ENCODE results near the gene HEATR9.

Gene HEATR9

GRCh38 chr17:35901631-35902175 is 33.0 kb upstream of the HEATR9 start (continued):
- TF ChIP-seq GLIS3 (CRISPR knock-in tag; IDR thresholded peaks at IDR 0.05) (no peak), TCF4 (CRISPR knock-in tag; IDR thresholded peaks at IDR 0.05; ENCODE audit: borderline replicate concordance) (no peak), RARB (CRISPR knock-in tag; IDR thresholded peaks at IDR 0.05) (no peak)

- no peak; the same call in 2 of the 3 replicates for ATAC-seq
These were observed 32.2 kb upstream of the HEATR9 start for GRCh38 chr17:35900708-35901480.

GRCh38 chr17:35900280-35900679 is 31.6 kb upstream of the HEATR9 start:
- ATAC-seq = no peak
- TF ChIP-seq TSHZ2 (CRISPR knock-in tag; IDR thresholded peaks at IDR 0.05) = no peak
- no peak for TF ChIP-seq ISL1 (CRISPR knock-in tag; IDR thresholded peaks at IDR 0.05)
- TF ChIP-seq OSR1 (CRISPR knock-in tag; IDR thresholded peaks at IDR 0.05) = no peak
- no peak for TF ChIP-seq ZFP30 (CRISPR knock-in tag; IDR thresholded peaks at IDR 0.05)
- no peak for TF ChIP-seq CSDC2 (CRISPR knock-in tag; IDR thresholded peaks at IDR 0.05)
- TF ChIP-seq ZNF565 (CRISPR knock-in tag; conservative IDR thresholded peaks at IDR 0.05; ENCODE audit: low read depth) = no peak
- no peak for TF ChIP-seq TOX (CRISPR knock-in tag; IDR thresholded peaks at IDR 0.05; ENCODE audit: borderline replicate concordance)
- no peak for TF ChIP-seq ARNTL (CRISPR knock-in tag; IDR thresholded peaks at IDR 0.05; ENCODE audit: borderline replicate concordance, low read depth)
- no peak for TF ChIP-seq GLIS3 (CRISPR knock-in tag; IDR thresholded peaks at IDR 0.05)
- TF ChIP-seq ZNF8 (CRISPR knock-in tag; IDR thresholded peaks at IDR 0.05) = no peak
- no peak for TF ChIP-seq BACH2 (CRISPR knock-in tag; IDR thresholded peaks at IDR 0.05; ENCODE audit: borderline replicate concordance)
- TF ChIP-seq ZNF70 (CRISPR knock-in tag; IDR thresholded peaks at IDR 0.05) = no peak
- no peak for TF ChIP-seq TCF4 (CRISPR knock-in tag; IDR thresholded peaks at IDR 0.05; ENCODE audit: borderline replicate concordance)
- TF ChIP-seq ZFP3 (CRISPR knock-in tag; IDR thresholded peaks at IDR 0.05) = no peak
- TF ChIP-seq RARB (CRISPR knock-in tag; IDR thresholded peaks at IDR 0.05) = no peak
- no peak for TF ChIP-seq POU6F1 (CRISPR knock-in tag; IDR thresholded peaks at IDR 0.05; ENCODE audit: borderline replicate concordance, low read depth)

More at GRCh38 chr17:35900708-35901480, 32.2 kb upstream of the HEATR9 start:
- TF ChIP-seq POU6F1 (CRISPR knock-in tag; IDR thresholded peaks at IDR 0.05; ENCODE audit: borderline replicate concordance, low read depth) = no peak
- no peak for TF ChIP-seq ISL1 (CRISPR knock-in tag; IDR thresholded peaks at IDR 0.05)
- TF ChIP-seq ZNF70 (CRISPR knock-in tag; IDR thresholded peaks at IDR 0.05) = no peak
- TF ChIP-seq TOX (CRISPR knock-in tag; IDR thresholded peaks at IDR 0.05; ENCODE audit: borderline replicate concordance) = no peak
- TF ChIP-seq SNAI2 (CRISPR knock-in tag; IDR thresholded peaks at IDR 0.05) = no peak
- TF ChIP-seq PPARA (CRISPR knock-in tag; IDR thresholded peaks at IDR 0.05; ENCODE audit: borderline replicate concordance) = no peak
- no peak for TF ChIP-seq CSDC2 (CRISPR knock-in tag; IDR thresholded peaks at IDR 0.05)
- TF ChIP-seq ZFP30 (CRISPR knock-in tag; IDR thresholded peaks at IDR 0.05) = no peak
- no peak for TF ChIP-seq ZFP3 (CRISPR knock-in tag; IDR thresholded peaks at IDR 0.05)
- TF ChIP-seq BACH2 (CRISPR knock-in tag; IDR thresholded peaks at IDR 0.05; ENCODE audit: borderline replicate concordance) = no peak
- TF ChIP-seq CREB5 (CRISPR knock-in tag; IDR thresholded peaks at IDR 0.05; ENCODE audit: low read depth) = no peak
- no peak for TF ChIP-seq ZC3H10 (CRISPR knock-in tag; IDR thresholded peaks at IDR 0.05)
- TF ChIP-seq OSR1 (CRISPR knock-in tag; IDR thresholded peaks at IDR 0.05) = no peak
- TF ChIP-seq ZNF8 (CRISPR knock-in tag; IDR thresholded peaks at IDR 0.05) = no peak
- no peak for TF ChIP-seq GLIS3 (CRISPR knock-in tag; IDR thresholded peaks at IDR 0.05)
- no peak for TF ChIP-seq CSRNP3 (CRISPR knock-in tag; IDR thresholded peaks at IDR 0.05)
- no peak for TF ChIP-seq ESRRG (CRISPR knock-in tag; IDR thresholded peaks at IDR 0.05)
